A549 (cell line): ENCODE data around the gene CD99L2. TPM values are rescaled to one million over a fixed set of nuclear protein-coding genes. Genes with fewer than 3 reads are reported as not detected.

Experiments
- ATAC-seq, 2 experiments: fragments of 200-7000 bp in 1 of 2; fragments of >200 bp in 1 of 2; cut with Nextera tagmentation in 1 of 2; cut with Tn5 transposase in 1 of 2; 3 replicates each; pipeline versions ENCODE4 v1.8.0 to v1.9.1; 2018 to 2020; ENCODE audit warnings: mild to moderate bottlenecking in 1 of 2, moderate library complexity in 1 of 2
- CTCF ChIA-PET: fragments of 300-600 bp; sonication (Branson Sonifier 250); formaldehyde crosslinking; extraction: SDS; loops from one replicate; lab custom pipeline; 2021; ENCODE audit warnings: antibody characterized with exemption, inconsistent platforms; lab: Yijun Ruan, JAX
- POLR2A ChIA-PET: fragments of 350-600 bp; formaldehyde crosslinking; extraction: SDS; loops from one replicate; lab custom pipeline; 2021; ENCODE audit warnings: antibody characterized with exemption, inconsistent platforms; lab: Yijun Ruan, JAX
- DNase-seq, 2 experiments: peaks; one replicate each; pipeline versions ENCODE4 v3.0.0 to v3.0.0-alpha.2; 2011 to 2016; ENCODE audit warnings: low read depth in 1 of 2, low spot score in 1 of 2
- FAIRE-seq: peaks from 2 replicates; lab custom pipeline; 2011; peaks lifted over from hg19 to GRCh38; lab: Jason Lieb, UNC
- H3K27ac ChIP-seq, 2 experiments: fragments of >200 bp; sonication (Bioruptor Twin); formaldehyde crosslinking; 3 replicates each; pipeline ENCODE4 v1.5.1; 2016 to 2017
- H3K4me1 ChIP-seq: fragments of >200 bp; sonication (Bioruptor Twin); formaldehyde crosslinking; 3 replicates; pipeline ENCODE4 v1.6.1; 2016
- H3K4me2 ChIP-seq: fragments of >200 bp; sonication (Bioruptor Twin); formaldehyde crosslinking; 3 replicates; pipeline ENCODE4 v1.6.1; 2016
- H3K4me3 ChIP-seq: fragments of >200 bp; sonication (Bioruptor Twin); formaldehyde crosslinking; 3 replicates; pipeline ENCODE4 v1.5.1; 2016
- H3K9me3 ChIP-seq: fragments of >200 bp; sonication (Bioruptor Twin); formaldehyde crosslinking; 3 replicates; pipeline ENCODE4 v1.6.1; 2016
- CBX2 ChIP-seq: fragments of 200-600 bp; sonication (generic); IDR thresholded peaks from 2 replicates; pipeline ENCODE4 v1.6.1; 2016; ENCODE audit warnings: low read depth, mild to moderate bottlenecking, borderline replicate concordance
- CHD2 ChIP-seq: fragments of 150-350 bp; IDR thresholded peaks from 2 replicates; pipeline ENCODE4 v1.6.1; 2014; ENCODE audit warnings: low read length; ENCODE audit not compliant: partially characterized antibody
- CHD4 ChIP-seq: fragments of 200-600 bp; sonication (generic); IDR thresholded peaks from 2 replicates; pipeline ENCODE4 v1.6.1; 2016; ENCODE audit warnings: antibody characterized with exemption, mild to moderate bottlenecking, borderline replicate concordance
- EHF ChIP-seq: fragments of 250-450 bp; sonication (Bioruptor Pico); IDR thresholded peaks from 2 replicates; pipeline ENCODE4 v1.5.0; 2020; ENCODE audit warnings: mild to moderate bottlenecking
- EHMT2 ChIP-seq: fragments of 200-600 bp; sonication (generic); IDR thresholded peaks from 2 replicates; pipeline ENCODE4 v1.6.1; 2016; ENCODE audit warnings: antibody characterized with exemption, low read depth, mild to moderate bottlenecking, moderate library complexity
- ESRRA ChIP-seq: fragments of 150-350 bp; IDR thresholded peaks from 2 replicates; pipeline ENCODE4 v1.6.1; 2014; ENCODE audit warnings: mild to moderate bottlenecking, low read length, borderline replicate concordance
- FOSL2 ChIP-seq, 2 experiments: fragments of 450-650 bp in 1 of 2; fragments of >200 bp in 1 of 2; sonication (Bioruptor Twin) in 1 of 2; formaldehyde crosslinking; IDR thresholded peaks; 2 replicates each; pipeline versions ENCODE4 v1.5.0 to v1.6.1; 2016 to 2020; ENCODE audit warnings: mild to moderate bottlenecking in 1 of 2, moderate library complexity in 1 of 2
- FOXS1 ChIP-seq: fragments of 250-450 bp; sonication (Bioruptor Pico); IDR thresholded peaks from 2 replicates; pipeline ENCODE4 v1.5.0; 2020; ENCODE audit warnings: mild to moderate bottlenecking, moderate library complexity
- GATA3 ChIP-seq: IDR thresholded peaks from 2 replicates; pipeline ENCODE4 v1.6.1; 2012; ENCODE audit warnings: borderline replicate concordance
- HDAC2 ChIP-seq: fragments of 200-600 bp; sonication (generic); IDR thresholded peaks from 2 replicates; pipeline ENCODE4 v1.6.1; 2016
- HOXA7 ChIP-seq: fragments of 250-450 bp; sonication (Bioruptor Pico); IDR thresholded peaks from 2 replicates; pipeline ENCODE4 v1.5.0; 2020; ENCODE audit warnings: mild to moderate bottlenecking, moderate library complexity
- JUNB ChIP-seq: fragments of >200 bp; sonication (Bioruptor Twin); formaldehyde crosslinking; IDR thresholded peaks from 2 replicates; pipeline ENCODE4 v1.6.1; 2016
- KDM1A ChIP-seq: fragments of 200-600 bp; sonication (generic); IDR thresholded peaks from 2 replicates; pipeline ENCODE4 v1.6.1; 2016; ENCODE audit warnings: low read depth, mild to moderate bottlenecking
- MAFK ChIP-seq: fragments of 450-650 bp; IDR thresholded peaks from 2 replicates; pipeline ENCODE4 v1.6.1; 2014; ENCODE audit not compliant: partially characterized antibody
- NPAS2 ChIP-seq: fragments of 250-450 bp; sonication (Bioruptor Pico); IDR thresholded peaks from 2 replicates; pipeline ENCODE4 v1.8.0; 2022; ENCODE audit warnings: mild to moderate bottlenecking, moderate library complexity, borderline replicate concordance
- PHF8 ChIP-seq: fragments of 200-600 bp; sonication (generic); IDR thresholded peaks from 2 replicates; pipeline ENCODE4 v1.6.1; 2016; ENCODE audit warnings: low read depth, mild to moderate bottlenecking, antibody characterized with exemption, moderate library complexity, borderline replicate concordance
- RAD21 ChIP-seq, 2 experiments: fragments of >200 bp in 1 of 2; sonication (Bioruptor Twin) in 1 of 2; formaldehyde crosslinking in 1 of 2; IDR thresholded peaks in 1 of 2; conservative IDR thresholded peaks in 1 of 2; 2 replicates in 1 of 2; 3 replicates in 1 of 2; pipeline ENCODE4 v1.6.1; 2012 to 2018; ENCODE audit warnings: inconsistent platforms in 1 of 2
- RCOR1 ChIP-seq: fragments of 150-350 bp; IDR thresholded peaks from 2 replicates; pipeline ENCODE4 v1.6.1; 2014; ENCODE audit warnings: antibody characterized with exemption, low read length, low read depth
- TP53 ChIP-seq: fragments of 250-450 bp; sonication (Bioruptor Pico); IDR thresholded peaks from 2 replicates; pipeline ENCODE4 v1.5.0; 2021; ENCODE audit warnings: mild to moderate bottlenecking, moderate library complexity
- ZSCAN20 ChIP-seq: fragments of 250-450 bp; sonication (Bioruptor Pico); IDR thresholded peaks from 2 replicates; pipeline ENCODE4 v1.8.0; 2022; ENCODE audit warnings: mild to moderate bottlenecking, moderate library complexity
- WGBS: methylation state at CpG from one replicate; pipeline ENCODE4 v1.1.6; 2017; ENCODE audit errors: missing lambda C conversion rate; 5-methylcytosine and 5-hydroxymethylcytosine counted together
- polyA plus RNA-seq, 4 experiments: library from polyadenylated mRNA; depleted of rRNA in 3 of 4; stranded (reverse); fragments of >200 nt; fragmentation: RNase III in 1 of 4; extraction: RNeasy Plus Mini Kit Qiagen cat#74134 plus additional on column Dnase treatment in 1 of 4; gene quantifications; 2 replicates in 3 of 4; 3 replicates in 1 of 4; pipeline ENCODE4 v1.2.3, GENCODE V29; 2011 to 2017
- TF ChIP-seq, protein P1 (sequence below): fragments of >200 bp; sonication (Bioruptor Twin); formaldehyde crosslinking; IDR thresholded peaks from 2 replicates; pipeline ENCODE4 v1.6.1; 2016
- TF ChIP-seq, protein P2 (sequence below): fragments of 200-600 bp; sonication (generic); IDR thresholded peaks from 2 replicates; pipeline ENCODE4 v1.6.1; 2016; ENCODE audit warnings: antibody characterized with exemption, mild to moderate bottlenecking, moderate library complexity
- TF ChIP-seq, protein P3 (sequence below): fragments of 150-350 bp; IDR thresholded peaks from 2 replicates; pipeline ENCODE4 v1.6.1; 2014; ENCODE audit warnings: low read depth, mild to moderate bottlenecking, low read length
- TF ChIP-seq, protein P4 (sequence below): IDR thresholded peaks from 2 replicates; pipeline ENCODE4 v1.6.1; 2012; ENCODE audit warnings: low read depth, borderline replicate concordance
- TF ChIP-seq, protein P5 (sequence below): fragments of 250-450 bp; sonication (Bioruptor Pico); IDR thresholded peaks from 2 replicates; pipeline ENCODE4 v1.5.0; 2021; ENCODE audit warnings: mild to moderate bottlenecking, moderate library complexity, borderline replicate concordance

CD99L2 gene
- polyA plus RNA-seq, 2 of the 4 experiments (the other 2 are of a cell fraction) = 50.5 to 66.5 TPM

DNA sequence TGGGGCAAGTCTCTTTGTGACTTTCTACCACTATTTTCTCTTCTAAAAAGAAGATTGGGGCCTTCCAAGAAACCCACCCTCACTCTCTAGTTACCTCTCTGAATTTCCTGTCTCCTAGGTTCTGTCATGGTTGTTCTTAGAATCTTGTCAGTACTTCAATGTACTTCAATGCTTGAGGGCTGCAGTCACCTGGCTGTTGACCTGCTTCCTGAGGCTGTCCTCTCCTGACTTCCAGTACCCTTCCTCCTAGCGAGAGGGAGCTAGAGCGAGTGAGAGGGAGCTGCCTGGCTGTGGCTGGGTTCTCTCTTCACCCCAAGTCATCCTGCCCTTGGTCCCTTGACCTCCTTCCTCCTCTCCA is 17.7 kb downstream of the CD99L2 start:
- POLR2A ChIA-PET = no interaction called here
- TF ChIP-seq NPAS2 (CRISPR knock-in tag) = no peak
- TF ChIP-seq ESRRA = no peak
- no peak for TF ChIP-seq MAFK
- no peak for TF ChIP-seq RAD21 (conservative IDR thresholded peaks at IDR 0.05 in 1 of 2, IDR thresholded peaks at IDR 0.05 in 1 of 2)
- TF ChIP-seq, protein P1, sequence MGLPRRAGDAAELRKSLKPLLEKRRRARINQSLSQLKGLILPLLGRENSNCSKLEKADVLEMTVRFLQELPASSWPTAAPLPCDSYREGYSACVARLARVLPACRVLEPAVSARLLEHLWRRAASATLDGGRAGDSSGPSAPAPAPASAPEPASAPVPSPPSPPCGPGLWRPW = no peak
- no peak for TF ChIP-seq KDM1A
- TF ChIP-seq TP53 (CRISPR knock-in tag) = no peak
- no peak for TF ChIP-seq FOXS1 (CRISPR knock-in tag)
- TF ChIP-seq FOSL2 (IDR thresholded peaks at IDR 0.05) = no peak
- TF ChIP-seq FOSL2 (CRISPR knock-in tag; IDR thresholded peaks at IDR 0.05) = no peak
- TF ChIP-seq PHF8 = no peak
- no peak for TF ChIP-seq JUNB
- TF ChIP-seq, protein P2, sequence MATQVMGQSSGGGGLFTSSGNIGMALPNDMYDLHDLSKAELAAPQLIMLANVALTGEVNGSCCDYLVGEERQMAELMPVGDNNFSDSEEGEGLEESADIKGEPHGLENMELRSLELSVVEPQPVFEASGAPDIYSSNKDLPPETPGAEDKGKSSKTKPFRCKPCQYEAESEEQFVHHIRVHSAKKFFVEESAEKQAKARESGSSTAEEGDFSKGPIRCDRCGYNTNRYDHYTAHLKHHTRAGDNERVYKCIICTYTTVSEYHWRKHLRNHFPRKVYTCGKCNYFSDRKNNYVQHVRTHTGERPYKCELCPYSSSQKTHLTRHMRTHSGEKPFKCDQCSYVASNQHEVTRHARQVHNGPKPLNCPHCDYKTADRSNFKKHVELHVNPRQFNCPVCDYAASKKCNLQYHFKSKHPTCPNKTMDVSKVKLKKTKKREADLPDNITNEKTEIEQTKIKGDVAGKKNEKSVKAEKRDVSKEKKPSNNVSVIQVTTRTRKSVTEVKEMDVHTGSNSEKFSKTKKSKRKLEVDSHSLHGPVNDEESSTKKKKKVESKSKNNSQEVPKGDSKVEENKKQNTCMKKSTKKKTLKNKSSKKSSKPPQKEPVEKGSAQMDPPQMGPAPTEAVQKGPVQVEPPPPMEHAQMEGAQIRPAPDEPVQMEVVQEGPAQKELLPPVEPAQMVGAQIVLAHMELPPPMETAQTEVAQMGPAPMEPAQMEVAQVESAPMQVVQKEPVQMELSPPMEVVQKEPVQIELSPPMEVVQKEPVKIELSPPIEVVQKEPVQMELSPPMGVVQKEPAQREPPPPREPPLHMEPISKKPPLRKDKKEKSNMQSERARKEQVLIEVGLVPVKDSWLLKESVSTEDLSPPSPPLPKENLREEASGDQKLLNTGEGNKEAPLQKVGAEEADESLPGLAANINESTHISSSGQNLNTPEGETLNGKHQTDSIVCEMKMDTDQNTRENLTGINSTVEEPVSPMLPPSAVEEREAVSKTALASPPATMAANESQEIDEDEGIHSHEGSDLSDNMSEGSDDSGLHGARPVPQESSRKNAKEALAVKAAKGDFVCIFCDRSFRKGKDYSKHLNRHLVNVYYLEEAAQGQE = no peak
- TF ChIP-seq RCOR1 = no peak
- TF ChIP-seq, protein P3, sequence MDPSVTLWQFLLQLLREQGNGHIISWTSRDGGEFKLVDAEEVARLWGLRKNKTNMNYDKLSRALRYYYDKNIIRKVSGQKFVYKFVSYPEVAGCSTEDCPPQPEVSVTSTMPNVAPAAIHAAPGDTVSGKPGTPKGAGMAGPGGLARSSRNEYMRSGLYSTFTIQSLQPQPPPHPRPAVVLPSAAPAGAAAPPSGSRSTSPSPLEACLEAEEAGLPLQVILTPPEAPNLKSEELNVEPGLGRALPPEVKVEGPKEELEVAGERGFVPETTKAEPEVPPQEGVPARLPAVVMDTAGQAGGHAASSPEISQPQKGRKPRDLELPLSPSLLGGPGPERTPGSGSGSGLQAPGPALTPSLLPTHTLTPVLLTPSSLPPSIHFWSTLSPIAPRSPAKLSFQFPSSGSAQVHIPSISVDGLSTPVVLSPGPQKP = no peak
- TF ChIP-seq, all 56 proteins: peak for 0
- 94% methylated on average over 2 of the region's 2 CpGs for WGBS
- CTCF ChIA-PET = no interaction called here
- peaks cover 2% of the 10 kb centered on the region; the same call in 1 of the 3 replicates for H3K9me3 ChIP-seq
- ATAC-seq = no peak
- H3K4me1 ChIP-seq = peaks cover 5% of the 10 kb centered on the region; the same call in 2 of the 3 replicates
- no peak overlapping the region for H3K27ac ChIP-seq
- no peak overlapping the region for H3K4me2 ChIP-seq
- H3K4me3 ChIP-seq = no peak overlapping the region
- DNase-seq = no peak
- no peak for FAIRE-seq

DNA sequence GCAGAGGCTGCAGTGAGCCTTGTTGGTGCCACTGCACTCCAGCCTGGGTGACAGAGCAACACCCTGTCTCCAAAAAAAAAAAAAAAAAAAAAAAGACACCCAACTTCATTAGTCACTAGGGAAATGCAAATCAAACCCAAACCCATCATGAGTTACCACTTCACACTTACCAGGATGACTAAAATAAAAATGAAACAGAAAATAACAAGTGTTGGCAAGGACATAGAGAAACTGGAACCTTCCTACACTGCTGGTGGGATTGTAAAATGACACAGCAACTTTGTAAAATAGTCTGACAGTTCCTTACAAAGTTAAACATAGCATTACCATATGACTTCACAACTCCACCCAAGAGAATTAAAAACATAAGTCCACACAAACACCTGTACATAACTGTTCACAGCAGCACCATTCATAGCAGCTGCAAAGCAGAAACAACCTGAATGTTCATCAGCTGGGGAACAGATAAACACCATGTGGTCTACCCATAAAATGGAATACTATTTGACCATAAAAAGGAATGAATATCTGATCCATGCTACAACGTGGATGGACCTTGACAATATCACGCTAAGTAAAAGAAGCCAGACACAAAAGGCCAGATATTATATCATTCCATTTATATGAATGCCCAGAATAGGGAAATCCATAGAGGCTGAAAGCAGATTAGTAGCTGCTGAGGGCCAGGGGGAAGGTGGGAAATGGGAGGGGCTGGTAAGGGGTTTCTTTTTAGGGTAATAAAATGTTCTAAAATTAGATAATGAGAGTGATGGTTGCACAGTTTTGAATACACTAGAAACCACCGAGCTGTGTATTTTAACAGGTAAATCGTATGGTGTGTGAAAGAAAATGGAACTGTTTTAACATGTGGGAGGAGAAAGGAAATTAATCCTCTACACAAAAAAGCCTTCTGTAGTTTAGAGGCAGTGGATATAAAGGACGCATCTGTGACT is 18.3 kb downstream of the CD99L2 start:
- ATAC-seq (no peak), DNase-seq (no peak), FAIRE-seq (peak; percentile 54)
- ChIA-PET CTCF (no interaction called here), POLR2A (no interaction called here)
- WGBS = 93% methylated on average over 5 of the region's 5 CpGs
- H3K4me1 ChIP-seq = peaks cover 5% of the 10 kb centered on the region; the same call in 2 of the 3 replicates
- no peak overlapping the region for H3K4me2 ChIP-seq
- no peak overlapping the region for H3K27ac ChIP-seq
- peaks cover 6% of the 10 kb centered on the region; the same call in 1 of the 3 replicates for H3K9me3 ChIP-seq
- H3K4me3 ChIP-seq = no peak overlapping the region
- no peak for TF ChIP-seq FOSL2 (IDR thresholded peaks at IDR 0.05)
- TF ChIP-seq FOSL2 (CRISPR knock-in tag; IDR thresholded peaks at IDR 0.05) = no peak
- TF ChIP-seq CHD4 = no peak
- TF ChIP-seq, protein P4, sequence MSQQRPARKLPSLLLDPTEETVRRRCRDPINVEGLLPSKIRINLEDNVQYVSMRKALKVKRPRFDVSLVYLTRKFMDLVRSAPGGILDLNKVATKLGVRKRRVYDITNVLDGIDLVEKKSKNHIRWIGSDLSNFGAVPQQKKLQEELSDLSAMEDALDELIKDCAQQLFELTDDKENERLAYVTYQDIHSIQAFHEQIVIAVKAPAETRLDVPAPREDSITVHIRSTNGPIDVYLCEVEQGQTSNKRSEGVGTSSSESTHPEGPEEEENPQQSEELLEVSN = no peak
- no peak for TF ChIP-seq CHD2
- TF ChIP-seq HDAC2 = no peak
- no peak for TF ChIP-seq CBX2
- no peak for TF ChIP-seq EHMT2
- no peak for TF ChIP-seq HOXA7
- TF ChIP-seq, protein P5, sequence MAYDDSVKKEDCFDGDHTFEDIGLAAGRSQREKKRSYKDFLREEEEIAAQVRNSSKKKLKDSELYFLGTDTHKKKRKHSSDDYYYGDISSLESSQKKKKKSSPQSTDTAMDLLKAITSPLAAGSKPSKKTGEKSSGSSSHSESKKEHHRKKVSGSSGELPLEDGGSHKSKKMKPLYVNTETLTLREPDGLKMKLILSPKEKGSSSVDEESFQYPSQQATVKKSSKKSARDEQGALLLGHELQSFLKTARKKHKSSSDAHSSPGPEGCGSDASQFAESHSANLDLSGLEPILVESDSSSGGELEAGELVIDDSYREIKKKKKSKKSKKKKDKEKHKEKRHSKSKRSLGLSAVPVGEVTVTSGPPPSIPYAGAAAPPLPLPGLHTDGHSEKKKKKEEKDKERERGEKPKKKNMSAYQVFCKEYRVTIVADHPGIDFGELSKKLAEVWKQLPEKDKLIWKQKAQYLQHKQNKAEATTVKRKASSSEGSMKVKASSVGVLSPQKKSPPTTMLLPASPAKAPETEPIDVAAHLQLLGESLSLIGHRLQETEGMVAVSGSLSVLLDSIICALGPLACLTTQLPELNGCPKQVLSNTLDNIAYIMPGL (CRISPR knock-in tag) = no peak
- no peak for TF ChIP-seq GATA3
- no peak for TF ChIP-seq EHF (CRISPR knock-in tag)
- TF ChIP-seq ZSCAN20 (CRISPR knock-in tag) = no peak
